ENCODE measurements around the gene NETO1. TPM values are rescaled to one million over a fixed set of nuclear protein-coding genes. Genes with fewer than 3 reads are reported as not detected.

Gene NETO1
- total and polyA plus RNA-seq, 2 of the 4 experiments (the other 2 are of a cell fraction), result 0.29 to 0.36 TPM

DNA sequence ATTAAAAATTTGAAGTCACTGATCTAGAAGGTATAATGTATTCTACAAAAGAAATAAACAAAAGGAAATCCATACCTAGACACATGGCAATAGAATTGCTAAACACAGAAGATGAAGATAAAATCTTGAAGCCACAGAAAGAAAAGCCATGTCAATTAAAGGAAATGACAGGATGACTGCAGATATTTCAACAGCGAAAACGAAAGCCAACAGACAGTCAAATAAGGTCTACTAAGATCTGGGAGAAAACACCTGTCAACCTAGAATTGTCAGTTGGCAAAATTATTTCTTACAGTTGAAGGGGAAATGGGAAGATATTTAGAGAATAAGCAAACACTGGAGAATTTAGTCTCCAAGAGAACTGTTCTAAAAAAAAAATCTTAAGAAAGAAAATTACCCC lies 39.2 kb downstream of the NETO1 start:
- Histone ChIP-seq H3K79me1 (ENCODE audit: low read depth in 1 of 2, low read length in 2 of 2) (no peaks in the 10 kb centered on the region), H3K4ac (ENCODE audit: low read depth, low read length) (no peak overlapping the region), H2AK9ac (replicated peaks; ENCODE audit: low read depth, low read length, poor library complexity) (no peak overlapping the region), H4K5ac (ENCODE audit: low read depth, low read length) (no peak overlapping the region), H2BK5ac (ENCODE audit: low read depth, low read length, poor library complexity, severe bottlenecking) (no peak overlapping the region), H3K4me1 (ENCODE audit: control insufficient read depth, insufficient read depth, low read length) (no peaks in the 10 kb centered on the region), H3K36me3 (ENCODE audit: control insufficient read depth, insufficient read depth, low read length) (no peaks in the 10 kb centered on the region), H2BK20ac (ENCODE audit: low read depth, low read length) (no peak overlapping the region), H3K27ac (ENCODE audit: insufficient read depth, low read length) (no peak overlapping the region), H3K9ac (ENCODE audit: low read depth, low read length) (no peak overlapping the region), H2AK5ac (ENCODE audit: low read depth, low read length) (no peak overlapping the region), H3K14ac (replicated peaks; ENCODE audit: low read depth, low read length) (no peak overlapping the region), H4K20me1 (ENCODE audit: insufficient read depth, low read length) (no peaks in the 10 kb centered on the region), H3K9me1 (ENCODE audit: insufficient read depth, low read length) (no peaks in the 10 kb centered on the region), H3K4me3 (ENCODE audit: insufficient read depth, low read depth, low read length) (no peak overlapping the region), H4K8ac (ENCODE audit: low read depth in 2 of 2, low read length in 2 of 2) (no peak overlapping the region), H2AFZ (replicated peaks; ENCODE audit: low read length, poor library complexity) (no peak overlapping the region), H3K23ac (ENCODE audit: low read depth, low read length) (no peak overlapping the region), H3K18ac (ENCODE audit: low read depth, low read length) (no peak overlapping the region), H3K56ac (ENCODE audit: extremely low read depth, insufficient read depth, low read length) (no peak overlapping the region), H4K91ac (ENCODE audit: insufficient read depth, low read depth, low read length) (no peak overlapping the region), H3K9me3 (ENCODE audit: control insufficient read depth, insufficient read depth, low read length) (peaks cover 7% of the 10 kb centered on the region; the same call in 1 of the 2 replicates), H3K27me3 (ENCODE audit: control insufficient read depth, insufficient read depth, low read length) (no peaks in the 10 kb centered on the region), H2BK15ac (ENCODE audit: low read depth, low read length) (no peak overlapping the region), H3K4me2 (ENCODE audit: low read depth, low read length) (no peak overlapping the region), H2BK120ac (ENCODE audit: low read depth, low read length) (no peak overlapping the region)
- dilution Hi-C loops (cut with HindIII; ENCODE audit: low sequenced_read_pairs, unreplicated experiment), result no loop called here
- intact Hi-C loops (cut with micrococcal nuclease), result no loop called here
- ChIA-PET POLR2A (ENCODE audit: unreplicated experiment) (no interaction called here), CTCF (interaction anchor here (0.6 kb wide), 1 partner anchor 23 kb away, joined by 4 read pairs; no protein-coding TSS in a partner anchor)
- ATAC-seq (ENCODE audit: low read depth) (no peak), DNase-seq (no peak)
- no TSS peak for BruUV-seq (replicated peaks)
- in situ Hi-C loops (cut with MboI; ENCODE audit: low sequenced_read_pairs), result no loop called here
- TF ChIP-seq BHLHE40 (IDR thresholded peaks at IDR 0.05; ENCODE audit: low read depth, low read length) (no peak), MXI1 (IDR thresholded peaks at IDR 0.05; ENCODE audit: borderline replicate concordance, low read depth, low read length) (no peak), NFE2L2 (IDR thresholded peaks at IDR 0.05; ENCODE audit: low read depth, low read length) (no peak), POLR2A (IDR thresholded peaks at IDR 0.05; ENCODE audit: low read depth, low read length) (no peak), RCOR1 (IDR thresholded peaks at IDR 0.05; ENCODE audit: insufficient replicate concordance, low read length) (no peak), RAD21 (IDR thresholded peaks at IDR 0.05; ENCODE audit: low read length) (no peak), MAZ (IDR thresholded peaks at IDR 0.05; ENCODE audit: borderline replicate concordance, low read depth, low read length) (no peak), CHD1 (IDR thresholded peaks at IDR 0.05; ENCODE audit: low read depth, low read length) (no peak), FOS (IDR thresholded peaks at IDR 0.05; ENCODE audit: low read depth, low read length) (no peak)
- TF ChIP-seq, protein P1, sequence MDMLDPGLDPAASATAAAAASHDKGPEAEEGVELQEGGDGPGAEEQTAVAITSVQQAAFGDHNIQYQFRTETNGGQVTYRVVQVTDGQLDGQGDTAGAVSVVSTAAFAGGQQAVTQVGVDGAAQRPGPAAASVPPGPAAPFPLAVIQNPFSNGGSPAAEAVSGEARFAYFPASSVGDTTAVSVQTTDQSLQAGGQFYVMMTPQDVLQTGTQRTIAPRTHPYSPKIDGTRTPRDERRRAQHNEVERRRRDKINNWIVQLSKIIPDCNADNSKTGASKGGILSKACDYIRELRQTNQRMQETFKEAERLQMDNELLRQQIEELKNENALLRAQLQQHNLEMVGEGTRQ (IDR thresholded peaks at IDR 0.05; ENCODE audit: low read depth, low read length), result no peak
- WGBS, 2 experiments (ENCODE audit: extremely low coverage in 2 of 2, insufficient read length in 1 of 2), result no CpG with 5 or more reads among the region's 2 CpGs
